Measurements from ENCODE around the gene GSG1.

Gene GSG1

DNA sequence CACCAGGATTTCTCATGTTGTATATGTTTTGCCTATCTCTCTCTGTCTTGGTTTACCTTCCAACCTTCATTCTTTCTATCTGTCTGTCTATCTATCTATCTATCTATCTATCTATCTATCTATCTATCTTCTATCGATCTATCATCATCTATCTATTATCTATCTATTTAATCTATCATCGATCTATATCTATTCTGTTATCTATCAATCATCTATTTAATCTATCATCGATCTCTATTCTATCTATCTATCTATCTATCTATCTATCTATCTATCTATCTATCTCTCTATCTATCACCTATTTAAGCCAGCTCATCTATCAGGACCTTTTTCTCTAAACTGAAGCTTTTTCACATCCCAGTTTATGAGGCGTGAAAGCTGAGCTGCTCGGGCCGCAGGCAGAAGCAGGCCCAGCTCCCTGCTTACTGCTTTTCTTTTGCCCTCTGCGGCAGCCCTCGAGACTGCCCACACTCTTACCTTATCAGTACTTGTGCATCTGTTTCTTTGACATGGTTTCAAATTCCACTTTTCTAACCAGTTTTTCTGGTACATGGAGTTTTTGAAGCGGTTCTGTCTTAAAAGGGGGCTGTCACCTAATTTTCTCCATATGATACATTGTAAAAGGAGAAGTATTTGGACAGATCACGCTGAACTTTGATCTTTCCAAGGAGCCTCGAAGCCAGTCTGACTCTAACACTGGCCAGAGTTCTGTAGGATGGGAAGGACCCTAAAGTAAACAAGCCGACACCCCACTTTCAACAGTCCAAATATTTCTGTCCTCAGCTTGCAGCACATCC is 44.4 kb upstream of the GSG1 start:
- in situ Hi-C loops (cut with MboI; ENCODE audit: low sequenced_read_pairs, unreplicated experiment): no loop called here
- TF ChIP-seq, protein P1, sequence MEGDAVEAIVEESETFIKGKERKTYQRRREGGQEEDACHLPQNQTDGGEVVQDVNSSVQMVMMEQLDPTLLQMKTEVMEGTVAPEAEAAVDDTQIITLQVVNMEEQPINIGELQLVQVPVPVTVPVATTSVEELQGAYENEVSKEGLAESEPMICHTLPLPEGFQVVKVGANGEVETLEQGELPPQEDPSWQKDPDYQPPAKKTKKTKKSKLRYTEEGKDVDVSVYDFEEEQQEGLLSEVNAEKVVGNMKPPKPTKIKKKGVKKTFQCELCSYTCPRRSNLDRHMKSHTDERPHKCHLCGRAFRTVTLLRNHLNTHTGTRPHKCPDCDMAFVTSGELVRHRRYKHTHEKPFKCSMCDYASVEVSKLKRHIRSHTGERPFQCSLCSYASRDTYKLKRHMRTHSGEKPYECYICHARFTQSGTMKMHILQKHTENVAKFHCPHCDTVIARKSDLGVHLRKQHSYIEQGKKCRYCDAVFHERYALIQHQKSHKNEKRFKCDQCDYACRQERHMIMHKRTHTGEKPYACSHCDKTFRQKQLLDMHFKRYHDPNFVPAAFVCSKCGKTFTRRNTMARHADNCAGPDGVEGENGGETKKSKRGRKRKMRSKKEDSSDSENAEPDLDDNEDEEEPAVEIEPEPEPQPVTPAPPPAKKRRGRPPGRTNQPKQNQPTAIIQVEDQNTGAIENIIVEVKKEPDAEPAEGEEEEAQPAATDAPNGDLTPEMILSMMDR (IDR thresholded peaks at IDR 0.05; ENCODE audit: borderline replicate concordance, control extremely low read depth, extremely low read depth, insufficient read depth, missing control alignments): no peak
- no peak for DNase-seq (ENCODE audit: low spot score)

DNA sequence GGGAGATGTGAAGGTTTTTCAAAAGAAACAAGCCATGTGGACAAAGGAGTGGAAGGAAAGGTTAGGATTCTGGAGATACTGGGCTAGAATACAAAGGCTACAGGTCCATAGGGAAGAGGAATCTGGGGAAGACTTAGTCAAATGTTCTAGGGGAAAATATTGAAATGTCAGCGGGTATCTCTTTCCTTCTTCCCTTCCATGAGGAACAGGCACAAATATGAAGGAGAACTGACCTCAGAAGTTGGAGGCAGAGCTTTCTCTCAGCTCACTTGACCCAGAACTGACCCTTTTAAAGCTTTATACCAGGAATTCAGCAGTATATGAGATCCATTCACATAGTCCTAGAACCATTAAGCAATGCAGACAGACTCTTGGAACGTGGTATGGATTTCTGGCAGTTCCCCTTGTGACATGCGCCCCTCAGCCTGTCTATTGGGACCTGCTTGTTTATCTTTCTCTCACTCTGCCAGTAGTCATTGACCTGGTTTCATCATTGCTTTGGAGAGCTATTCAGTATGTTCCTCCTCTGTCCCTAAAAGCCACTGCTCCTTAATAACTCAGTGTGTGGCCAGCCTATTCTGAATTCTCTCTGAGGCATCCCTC is 43.0 kb upstream of the GSG1 start:
- TF ChIP-seq, protein P1 (IDR thresholded peaks at IDR 0.05; ENCODE audit: borderline replicate concordance, control extremely low read depth, extremely low read depth, insufficient read depth, missing control alignments): no peak
- in situ Hi-C loops (cut with MboI; ENCODE audit: low sequenced_read_pairs, unreplicated experiment): no loop called here
- no peak for DNase-seq (ENCODE audit: low spot score)

DNA sequence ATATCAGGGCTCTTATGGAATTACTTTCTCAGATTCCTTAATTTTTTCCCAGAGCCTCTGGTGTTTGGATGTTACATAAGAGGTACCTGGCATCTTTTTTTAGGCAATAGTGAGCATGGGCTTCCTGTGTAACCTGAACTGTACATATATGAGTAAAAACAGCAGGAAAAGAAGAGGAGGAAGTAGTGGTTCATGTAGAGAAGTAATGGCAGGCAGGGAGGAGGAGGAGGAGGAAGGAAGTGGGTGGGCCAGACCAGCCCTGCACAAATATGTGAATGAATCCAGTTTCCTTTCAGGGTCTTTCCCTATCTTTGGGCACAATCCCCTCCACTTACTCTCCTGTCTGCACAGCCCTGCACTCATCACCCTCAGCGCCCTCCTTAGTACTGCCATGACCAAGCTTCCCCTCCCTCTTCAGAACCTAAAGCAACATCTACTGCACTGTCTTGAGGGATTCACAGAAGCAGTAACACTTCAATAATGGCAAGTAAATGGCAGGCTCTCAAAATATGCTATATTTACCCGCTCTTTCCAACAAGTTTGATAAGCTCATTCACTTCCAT is 40.9 kb upstream of the GSG1 start:
- in situ Hi-C loops (cut with MboI; ENCODE audit: low sequenced_read_pairs, unreplicated experiment): no loop called here
- TF ChIP-seq, protein P1 (IDR thresholded peaks at IDR 0.05; ENCODE audit: borderline replicate concordance, control extremely low read depth, extremely low read depth, insufficient read depth, missing control alignments): no peak
- DNase-seq (ENCODE audit: low spot score): no peak

DNA sequence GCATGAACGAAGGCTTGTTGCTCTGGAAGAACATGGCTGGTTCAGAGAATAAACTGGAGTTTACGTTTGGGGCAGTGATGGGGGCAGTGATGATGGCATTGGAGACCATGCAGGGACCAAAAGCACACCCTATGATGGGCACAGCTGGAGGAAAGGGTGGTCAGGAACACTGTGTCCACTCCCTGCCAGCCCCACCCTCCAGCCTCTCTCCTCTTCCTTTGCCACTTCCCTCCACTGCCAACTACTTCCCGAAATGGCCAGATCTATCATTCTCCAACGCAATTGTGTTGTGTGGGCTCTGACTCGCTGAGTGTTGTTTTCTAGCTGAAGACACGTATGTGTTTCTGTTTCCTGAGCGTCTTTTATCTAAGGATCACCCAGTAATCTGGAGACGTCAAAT is 39.3 kb upstream of the GSG1 start:
- TF ChIP-seq, protein P1 (IDR thresholded peaks at IDR 0.05; ENCODE audit: borderline replicate concordance, control extremely low read depth, extremely low read depth, insufficient read depth, missing control alignments): no peak
- DNase-seq (ENCODE audit: low spot score): no peak
- in situ Hi-C loops (cut with MboI; ENCODE audit: low sequenced_read_pairs, unreplicated experiment): no loop called here

DNA sequence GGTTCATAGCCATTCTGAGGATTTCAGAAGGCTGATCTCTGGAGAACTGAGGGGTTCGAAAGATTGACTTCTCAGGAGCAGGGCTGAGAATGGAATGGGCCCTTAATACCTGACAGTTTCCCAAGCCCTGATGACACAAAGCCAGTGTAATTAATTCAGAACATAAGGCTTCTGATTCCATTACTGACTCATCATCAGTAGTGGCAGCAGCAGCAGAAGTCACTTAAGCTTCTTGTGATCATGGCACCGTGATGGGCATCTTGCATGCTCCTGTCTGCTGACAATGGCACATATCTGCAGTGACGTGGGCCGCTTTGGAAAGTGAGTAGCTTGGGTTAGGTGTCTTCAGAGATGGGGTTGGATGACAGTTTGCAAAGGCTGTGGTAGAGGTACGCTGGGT is 38.2 kb upstream of the GSG1 start:
- no peak for DNase-seq (ENCODE audit: low spot score)
- TF ChIP-seq, protein P1 (IDR thresholded peaks at IDR 0.05; ENCODE audit: borderline replicate concordance, control extremely low read depth, extremely low read depth, insufficient read depth, missing control alignments): no peak
- in situ Hi-C loops (cut with MboI; ENCODE audit: low sequenced_read_pairs, unreplicated experiment): no loop called here

DNA sequence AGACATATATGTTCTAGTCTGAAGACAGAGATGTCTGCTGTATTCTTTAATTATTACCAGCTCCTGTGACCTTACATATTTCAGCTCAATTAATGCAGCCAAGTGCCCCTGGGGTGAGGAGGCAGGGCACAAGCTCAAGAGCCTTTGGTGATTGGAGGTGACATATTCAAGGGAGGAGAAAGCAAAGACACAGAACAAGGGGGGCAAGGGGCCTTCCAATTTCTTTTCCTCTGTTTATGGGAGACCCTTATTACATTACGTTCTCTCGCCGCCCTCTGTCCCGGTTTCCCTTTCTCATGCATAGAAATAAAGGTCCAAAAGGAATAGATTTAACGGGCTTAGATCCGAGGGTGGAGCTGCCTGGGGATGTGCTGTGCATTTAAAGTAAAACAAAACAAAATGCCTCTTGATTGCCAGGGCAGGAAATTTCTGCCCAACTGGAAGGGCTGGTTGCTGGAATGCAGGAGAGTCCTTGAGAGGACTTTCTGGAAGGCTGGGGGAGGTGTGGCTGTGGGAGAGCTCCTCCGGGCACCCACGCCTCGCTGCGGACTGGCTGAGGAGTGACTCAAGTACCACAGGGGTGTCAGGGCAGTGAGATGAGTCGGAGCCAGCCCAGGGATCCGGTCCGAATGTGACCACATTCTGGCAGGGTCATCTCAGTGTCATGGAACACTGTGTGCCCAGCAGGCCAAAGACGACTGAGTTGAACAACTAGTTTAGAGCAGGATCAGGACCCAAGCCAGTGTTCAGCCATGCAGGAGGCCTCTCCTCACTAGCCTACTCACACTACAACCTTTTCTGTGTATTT is 32.1 kb upstream of the GSG1 start:
- DNase-seq (ENCODE audit: low spot score): no peak
- TF ChIP-seq, protein P1 (IDR thresholded peaks at IDR 0.05; ENCODE audit: borderline replicate concordance, control extremely low read depth, extremely low read depth, insufficient read depth, missing control alignments): no peak
- in situ Hi-C loops (cut with MboI; ENCODE audit: low sequenced_read_pairs, unreplicated experiment): no loop called here
